ENCODE measurements around the gene VASP.

The VASP gene

DNA sequence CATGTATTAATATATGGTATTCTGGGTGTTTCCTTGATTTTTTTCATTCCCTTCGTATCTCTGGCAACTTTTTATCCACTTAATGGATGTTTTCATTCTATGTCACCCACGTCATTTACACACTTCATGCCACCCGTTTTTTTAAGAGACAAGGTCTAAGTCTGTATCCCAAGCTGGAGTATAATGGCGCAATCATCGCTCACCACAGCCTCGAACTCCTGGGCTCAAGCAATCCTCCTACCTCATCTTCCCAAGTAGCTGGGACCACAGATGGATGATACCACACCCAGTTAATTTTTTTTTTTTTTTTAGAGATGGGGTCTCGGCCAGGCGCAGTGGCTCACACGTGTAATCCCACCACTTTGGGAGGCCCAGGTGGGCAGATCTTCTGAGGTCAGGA is 3.4 kb upstream of the VASP start:
- H3K4me3 ChIP-seq (ENCODE audit: low read depth, low read length), result no peak overlapping the region
- no peaks in the 10 kb centered on the region for H3K27me3 ChIP-seq
- H3K4me1 ChIP-seq, result peaks cover 8% of the 10 kb centered on the region
- DNase-seq, result no peak
- H3K36me3 ChIP-seq, result no peaks in the 10 kb centered on the region
- H3K9me3 ChIP-seq, result no peaks in the 10 kb centered on the region; the same call in 1 of the 2 replicates
- TF ChIP-seq, protein P1, sequence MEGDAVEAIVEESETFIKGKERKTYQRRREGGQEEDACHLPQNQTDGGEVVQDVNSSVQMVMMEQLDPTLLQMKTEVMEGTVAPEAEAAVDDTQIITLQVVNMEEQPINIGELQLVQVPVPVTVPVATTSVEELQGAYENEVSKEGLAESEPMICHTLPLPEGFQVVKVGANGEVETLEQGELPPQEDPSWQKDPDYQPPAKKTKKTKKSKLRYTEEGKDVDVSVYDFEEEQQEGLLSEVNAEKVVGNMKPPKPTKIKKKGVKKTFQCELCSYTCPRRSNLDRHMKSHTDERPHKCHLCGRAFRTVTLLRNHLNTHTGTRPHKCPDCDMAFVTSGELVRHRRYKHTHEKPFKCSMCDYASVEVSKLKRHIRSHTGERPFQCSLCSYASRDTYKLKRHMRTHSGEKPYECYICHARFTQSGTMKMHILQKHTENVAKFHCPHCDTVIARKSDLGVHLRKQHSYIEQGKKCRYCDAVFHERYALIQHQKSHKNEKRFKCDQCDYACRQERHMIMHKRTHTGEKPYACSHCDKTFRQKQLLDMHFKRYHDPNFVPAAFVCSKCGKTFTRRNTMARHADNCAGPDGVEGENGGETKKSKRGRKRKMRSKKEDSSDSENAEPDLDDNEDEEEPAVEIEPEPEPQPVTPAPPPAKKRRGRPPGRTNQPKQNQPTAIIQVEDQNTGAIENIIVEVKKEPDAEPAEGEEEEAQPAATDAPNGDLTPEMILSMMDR (IDR thresholded peaks at IDR 0.05; ENCODE audit: low read depth, low read length), result no peak

DNA sequence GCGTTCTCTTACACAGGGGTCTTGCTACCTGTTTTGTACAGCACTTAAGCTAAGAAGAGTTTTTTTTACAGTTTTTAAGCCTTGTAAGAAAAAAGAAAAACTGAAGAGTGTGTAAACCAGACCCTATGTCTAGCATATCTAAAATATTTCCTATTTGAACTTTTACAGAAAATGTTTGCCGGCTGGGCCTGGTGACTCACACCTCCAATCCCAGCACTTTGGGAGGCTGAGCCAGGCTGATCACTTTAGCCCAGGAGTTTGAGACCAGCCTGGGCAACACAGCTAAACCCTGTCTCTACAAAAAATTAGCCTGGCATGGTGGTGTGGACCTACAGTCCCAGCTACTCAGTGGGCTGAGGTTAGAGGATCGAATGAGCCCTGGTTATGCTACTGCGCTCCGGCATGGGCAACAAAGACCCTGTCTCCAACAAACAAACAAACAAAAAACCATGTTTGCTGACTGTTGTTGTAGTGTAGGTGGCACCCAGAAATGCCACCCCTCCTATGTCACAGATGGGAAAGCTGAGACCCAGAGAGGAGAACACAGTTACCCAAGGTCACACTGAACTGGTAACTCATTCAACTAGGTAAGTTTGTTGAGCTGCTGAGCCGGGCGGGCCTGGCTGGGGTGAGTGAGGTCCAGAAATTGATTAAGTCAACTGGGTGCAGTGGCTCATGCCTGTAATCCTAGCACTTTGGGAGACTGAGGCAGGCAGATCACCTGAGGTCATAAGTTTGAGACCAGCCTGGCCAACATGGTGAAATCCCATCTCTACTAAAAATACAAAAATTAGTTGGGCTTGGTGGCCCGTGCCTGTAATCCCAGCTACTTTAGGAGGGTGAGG is 1.9 kb upstream of the VASP start:
- Histone ChIP-seq H3K27me3 (no peaks in the 10 kb centered on the region), H3K36me3 (no peaks in the 10 kb centered on the region; the same call in 1 of the 2 replicates), H3K9me3 (no peaks in the 10 kb centered on the region), H3K4me3 (ENCODE audit: low read depth, low read length) (no peak overlapping the region), H3K4me1 (peaks cover 3% of the 10 kb centered on the region; the same call in 1 of the 2 replicates)
- no peak for DNase-seq
- TF ChIP-seq, protein P1 (IDR thresholded peaks at IDR 0.05; ENCODE audit: low read depth, low read length), result no peak

DNA sequence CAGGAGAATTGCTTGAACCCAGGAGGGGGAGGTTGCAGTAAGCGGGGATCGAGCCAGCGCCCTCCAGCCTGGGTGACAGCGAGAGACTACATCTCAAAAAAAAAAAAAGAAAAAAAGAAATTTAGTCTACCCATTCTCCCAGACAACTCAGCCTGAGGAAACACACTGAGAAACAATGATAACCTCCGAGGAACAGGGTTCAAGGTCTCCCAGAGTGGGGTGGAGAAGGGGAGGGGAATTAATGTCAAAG is 1.4 kb upstream of the VASP start:
- Histone ChIP-seq H3K27me3 (no peaks in the 10 kb centered on the region), H3K9me3 (no peaks in the 10 kb centered on the region), H3K4me3 (ENCODE audit: low read depth, low read length) (peak overlapping the region; percentile 94), H3K4me1 (peaks cover 3% of the 10 kb centered on the region; the same call in 1 of the 2 replicates), H3K36me3 (no peaks in the 10 kb centered on the region; the same call in 1 of the 2 replicates)
- TF ChIP-seq, protein P1 (IDR thresholded peaks at IDR 0.05; ENCODE audit: low read depth, low read length), result no peak
- no peak for DNase-seq

DNA sequence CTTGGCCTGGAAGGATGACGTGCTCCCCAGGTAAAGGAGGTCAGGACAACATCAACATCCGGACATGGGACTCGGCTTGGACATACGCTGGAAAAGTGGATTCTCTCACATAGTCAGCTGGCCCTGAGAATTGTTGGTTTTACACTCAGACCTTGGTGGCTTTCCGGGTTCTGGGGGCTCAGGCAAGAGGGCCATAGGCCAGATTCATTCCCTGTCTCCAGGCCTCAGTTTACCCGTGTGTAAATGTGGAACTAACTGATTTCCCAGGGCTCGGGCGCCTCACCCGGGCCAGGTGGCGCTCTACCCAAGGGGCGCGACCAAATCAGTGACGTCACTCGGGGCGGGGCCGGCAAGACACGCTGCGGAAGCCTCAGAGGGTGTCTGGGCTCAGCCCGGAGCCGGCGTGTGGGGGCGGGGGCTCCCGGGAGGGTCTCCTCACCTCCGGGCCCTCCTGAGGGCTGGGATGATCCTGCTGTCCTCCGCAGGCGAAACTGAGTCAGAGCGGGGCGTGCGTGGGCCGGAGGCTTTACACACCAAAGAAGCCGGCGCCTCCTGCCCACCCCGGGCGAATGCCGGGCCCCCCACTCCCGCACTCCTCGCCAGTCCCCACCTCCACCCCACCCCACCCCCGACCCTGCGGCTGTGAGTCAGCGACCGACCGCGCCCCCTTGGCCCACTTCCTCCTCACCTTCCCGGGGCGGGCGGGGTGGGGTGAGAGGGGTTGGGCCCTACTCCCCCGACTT is 862 bp upstream of the VASP start:
- TF ChIP-seq, protein P1 (IDR thresholded peaks at IDR 0.05; ENCODE audit: low read depth, low read length), result peak; percentile 54
- Histone ChIP-seq H3K9me3 (no peaks in the 10 kb centered on the region), H3K27me3 (no peaks in the 10 kb centered on the region), H3K4me3 (ENCODE audit: low read depth, low read length) (peak overlapping the region; percentile 94), H3K36me3 (no peaks in the 10 kb centered on the region; the same call in 1 of the 2 replicates), H3K4me1 (peaks cover 3% of the 10 kb centered on the region; the same call in 1 of the 2 replicates)
- peak; percentile 97 for DNase-seq

DNA sequence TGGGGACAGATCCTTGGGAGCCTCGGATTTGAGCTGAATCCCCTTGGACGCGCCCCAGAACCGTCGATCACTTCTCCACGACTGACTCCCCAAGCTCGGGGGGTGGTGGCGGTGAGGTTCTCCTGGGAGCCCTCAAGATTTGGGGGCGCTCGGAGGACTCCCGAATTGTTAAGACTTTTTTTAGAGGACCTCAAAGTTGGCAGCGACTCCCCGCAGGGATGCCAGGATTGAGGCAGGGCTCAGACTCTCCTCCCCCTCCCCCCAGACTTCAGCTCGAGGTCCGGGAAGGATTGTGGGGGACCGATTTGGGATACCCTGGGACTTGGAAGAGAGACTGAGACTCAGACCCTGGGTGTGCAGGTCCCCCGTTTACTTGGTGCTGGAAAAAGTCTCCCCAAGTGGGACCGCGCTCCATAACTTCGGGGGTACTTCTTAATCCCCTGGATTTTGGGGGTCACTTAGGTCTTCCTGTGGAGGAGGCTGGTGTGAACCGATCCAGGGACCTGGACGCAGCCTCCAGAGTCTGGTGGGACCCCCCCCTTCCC is 665 bp downstream of the VASP start:
- DNase-seq, result no peak
- peaks cover 3% of the 10 kb centered on the region; the same call in 1 of the 2 replicates for H3K4me1 ChIP-seq
- peak overlapping the region; percentile 94 for H3K4me3 ChIP-seq (ENCODE audit: low read depth, low read length)
- no peaks in the 10 kb centered on the region for H3K9me3 ChIP-seq
- H3K36me3 ChIP-seq, result no peaks in the 10 kb centered on the region; the same call in 1 of the 2 replicates
- no peaks in the 10 kb centered on the region for H3K27me3 ChIP-seq
- TF ChIP-seq, protein P1 (IDR thresholded peaks at IDR 0.05; ENCODE audit: low read depth, low read length), result no peak
